GM18870 (cell line): ENCODE measurements around the gene SMIM44.
"Not testable (repeated sequence)": the region's sequence is repeated elsewhere in the genome, so short reads cannot be mapped to it uniquely, and the experiment has no call there.

ENCODE experiments used
- ATAC-seq: cut with Tn5 transposase; IDR thresholded peaks from one replicate; pipeline ENCODE4 v1.9.1; 2021; ENCODE audit warnings: moderate library complexity; ENCODE audit not compliant: unreplicated experiment

The SMIM44 gene

DNA sequence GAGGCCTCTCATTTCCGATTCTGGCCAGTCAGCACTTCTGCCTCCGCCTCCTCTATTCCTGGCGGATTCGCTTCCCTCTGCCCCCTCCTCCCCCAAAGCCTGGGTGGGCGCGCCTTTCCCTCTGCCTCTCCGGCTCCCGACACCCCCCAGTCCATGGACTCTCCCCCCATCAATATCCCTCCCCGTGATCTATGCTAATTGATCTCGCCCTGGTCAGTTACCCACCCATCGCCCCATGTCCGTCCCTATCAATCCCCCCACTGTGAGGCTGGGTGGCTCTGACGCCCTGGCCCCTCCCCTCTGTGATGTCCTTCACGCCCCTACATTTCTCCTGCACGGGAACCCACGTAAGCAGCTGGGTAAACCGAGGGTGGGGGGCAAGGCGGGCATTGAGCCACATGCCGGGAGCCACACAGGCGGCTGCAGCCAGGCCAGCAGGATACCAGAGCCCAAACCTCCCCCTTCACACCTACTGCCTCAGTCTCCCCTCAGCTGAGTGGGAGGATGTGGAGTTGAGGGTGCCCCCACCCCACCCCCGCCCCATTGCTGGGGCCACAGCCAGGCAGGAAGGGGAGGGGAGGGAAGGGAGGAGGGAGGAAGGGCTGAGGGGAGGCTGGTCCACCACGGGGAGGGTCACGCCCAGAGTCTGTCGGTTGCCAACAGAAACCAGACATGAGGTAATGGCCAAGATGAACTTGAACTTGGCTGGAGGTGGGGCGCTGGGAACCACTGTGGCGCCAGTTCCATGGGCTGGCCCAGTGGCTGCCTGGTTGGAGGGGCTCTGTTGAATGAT lies 24.0 kb downstream of the SMIM44 start:
- no peak for ATAC-seq

DNA sequence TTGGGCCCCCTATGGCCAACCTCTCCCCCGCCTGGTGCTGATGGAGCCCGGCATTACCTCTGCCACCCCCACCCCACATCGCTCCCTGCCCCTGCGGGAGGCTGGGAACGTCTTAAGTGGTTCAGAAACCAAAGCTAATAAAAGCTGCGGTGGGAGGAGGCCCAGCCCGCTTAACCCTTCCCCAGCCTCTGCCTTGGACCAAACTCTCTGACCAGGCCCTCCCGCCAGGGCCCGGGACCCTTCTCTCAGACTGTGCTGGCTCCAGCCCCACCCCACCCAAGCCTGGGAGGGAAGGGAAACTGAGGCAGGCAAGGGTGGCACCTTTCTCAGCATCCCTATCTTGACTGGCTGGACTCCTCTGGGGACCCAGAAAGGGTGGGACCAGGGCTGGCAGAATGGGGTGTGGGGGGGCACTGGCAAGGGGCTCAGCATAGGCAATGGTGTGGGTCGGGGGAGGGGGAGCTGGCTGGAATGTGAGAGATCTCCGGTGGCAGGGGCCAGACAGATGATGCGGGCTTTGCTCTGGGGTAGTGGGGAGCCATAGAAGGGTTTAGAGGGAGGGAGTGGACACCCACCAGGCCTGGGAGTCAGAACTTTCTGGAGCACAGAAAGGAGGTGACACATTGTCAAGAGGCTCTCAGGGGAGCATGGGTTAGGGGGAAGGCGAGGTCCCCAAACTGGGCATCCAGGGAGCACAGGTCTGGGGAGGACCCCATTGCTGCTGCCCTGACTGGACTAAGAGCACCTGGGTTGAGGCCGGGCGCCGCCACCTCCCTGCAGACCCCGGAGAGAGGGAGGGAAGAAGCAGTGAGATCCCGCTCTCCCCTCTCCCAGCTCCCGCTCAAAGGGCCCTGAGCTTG lies 24.8 kb downstream of the SMIM44 start:
- no peak for ATAC-seq

DNA sequence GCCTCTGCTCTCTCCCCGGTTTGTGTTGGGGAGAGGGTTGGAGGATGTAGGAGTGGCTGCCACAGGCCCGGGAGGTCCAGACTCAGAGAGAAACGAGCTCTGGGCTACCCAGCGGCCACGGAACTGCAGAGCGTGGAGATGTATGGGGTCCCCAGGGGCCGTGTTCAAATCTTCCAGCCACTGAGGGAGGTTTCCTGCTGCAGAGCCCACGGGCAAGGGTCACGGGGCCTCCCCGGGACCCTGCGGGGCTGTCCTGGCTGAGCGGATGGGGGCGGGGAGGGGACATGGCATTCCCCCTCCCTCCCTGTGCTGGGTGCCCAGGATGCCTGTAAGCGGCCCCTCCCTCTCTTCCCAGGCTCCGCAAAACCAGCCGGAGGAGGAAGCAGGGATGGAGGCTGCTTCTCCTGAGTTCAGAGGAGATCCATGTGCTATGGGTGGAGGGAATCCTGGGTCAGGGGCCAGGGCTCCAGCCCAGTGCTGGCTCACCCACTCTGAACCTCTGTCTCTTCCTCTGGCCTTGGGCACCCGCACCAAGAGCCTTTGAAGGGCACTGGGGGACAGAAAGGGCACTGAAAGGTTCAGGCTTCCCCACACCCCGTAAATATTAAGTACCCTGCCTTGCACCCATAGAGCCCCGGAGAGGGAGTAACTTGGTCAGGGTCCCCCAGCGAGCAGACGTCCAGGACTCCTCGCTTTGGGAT lies 25.6 kb downstream of the SMIM44 start:
- no peak for ATAC-seq

DNA sequence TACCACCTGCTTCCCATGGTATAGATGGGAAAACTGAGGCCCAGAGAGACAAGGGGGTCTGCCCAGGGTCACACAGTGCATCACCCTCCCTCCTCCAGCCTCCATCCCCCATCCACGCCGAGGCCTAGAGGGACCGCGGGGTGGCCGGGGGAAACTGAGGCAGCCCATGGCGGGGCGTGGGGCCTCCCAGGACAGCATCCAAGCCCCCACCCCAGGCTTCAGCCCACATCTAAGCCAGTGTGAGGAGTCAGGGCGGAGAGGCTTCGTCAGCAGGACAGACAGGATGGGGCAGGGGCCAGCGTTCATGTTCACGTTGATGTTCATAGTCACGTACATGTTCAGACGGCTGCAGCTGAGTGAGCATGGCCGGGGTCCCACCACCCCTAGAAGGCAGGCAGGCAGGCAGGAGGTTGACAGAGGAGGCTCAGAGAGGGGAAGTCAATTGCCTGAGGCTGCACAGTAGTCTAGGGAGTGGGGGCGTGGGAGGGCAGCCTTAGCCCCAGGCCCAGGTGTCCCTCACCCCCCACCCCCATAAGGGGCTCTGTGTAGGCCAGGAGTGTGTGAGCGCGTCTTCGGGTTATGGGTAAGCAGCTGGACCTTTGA lies 26.2 kb downstream of the SMIM44 start:
- ATAC-seq, result no peak

DNA sequence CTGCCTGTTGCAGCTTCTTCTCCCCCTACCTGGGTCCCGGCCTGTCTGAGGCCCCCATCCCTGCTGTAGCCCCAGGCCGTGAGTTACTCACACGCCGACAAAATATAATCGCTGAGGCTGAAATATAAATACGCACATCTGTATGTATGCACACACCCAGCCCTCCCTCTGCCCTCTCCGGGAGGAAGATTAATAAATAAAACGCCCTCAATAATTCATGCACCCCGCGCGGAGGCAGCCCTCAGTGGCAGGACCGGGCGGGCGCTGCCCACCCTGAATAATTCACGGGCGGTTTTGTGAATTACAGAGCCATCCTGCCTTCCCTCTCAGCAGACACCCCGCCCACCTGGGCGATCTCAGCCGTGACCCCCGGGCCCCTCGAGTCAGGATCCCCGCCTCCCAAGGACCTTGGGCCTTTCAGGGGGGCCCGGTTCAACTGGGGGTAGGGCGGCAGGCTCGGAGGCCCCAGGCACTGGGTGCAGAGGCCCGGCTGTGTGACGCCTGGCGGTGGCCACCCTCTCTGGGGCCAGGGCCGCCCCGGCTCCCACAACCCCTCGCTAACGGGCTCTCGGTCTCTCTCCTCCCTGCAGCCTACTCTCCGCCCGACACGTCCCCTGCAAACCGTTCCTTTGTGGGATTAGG lies 27.2 kb downstream of the SMIM44 start:
- no peak for ATAC-seq

DNA sequence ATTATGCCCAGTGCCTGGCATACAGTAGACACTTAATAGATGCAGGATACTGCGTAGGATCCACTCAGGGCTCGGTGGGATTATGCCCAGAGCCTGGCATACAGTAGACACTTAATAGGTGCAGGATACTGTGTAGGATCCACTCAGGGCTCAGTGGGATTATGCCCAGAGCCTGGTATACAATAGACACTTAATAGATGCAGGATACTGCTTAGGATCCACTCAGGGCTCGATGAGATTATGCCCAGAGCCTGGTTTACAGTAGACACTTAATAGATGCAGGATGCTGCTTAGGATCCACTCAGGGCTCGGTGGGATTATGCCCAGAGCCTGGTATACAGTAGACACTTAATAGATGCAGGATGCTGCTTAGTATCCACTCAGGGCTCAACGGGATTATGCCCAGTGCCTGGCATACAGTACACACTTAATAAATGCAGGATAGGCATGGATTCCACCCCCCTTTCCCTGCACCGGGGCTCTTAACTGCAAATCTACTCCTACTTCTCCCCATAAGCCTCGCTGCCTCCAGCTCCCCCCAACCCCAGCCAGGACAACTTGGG lies 27.8 kb downstream of the SMIM44 start:
- no peak for ATAC-seq

DNA sequence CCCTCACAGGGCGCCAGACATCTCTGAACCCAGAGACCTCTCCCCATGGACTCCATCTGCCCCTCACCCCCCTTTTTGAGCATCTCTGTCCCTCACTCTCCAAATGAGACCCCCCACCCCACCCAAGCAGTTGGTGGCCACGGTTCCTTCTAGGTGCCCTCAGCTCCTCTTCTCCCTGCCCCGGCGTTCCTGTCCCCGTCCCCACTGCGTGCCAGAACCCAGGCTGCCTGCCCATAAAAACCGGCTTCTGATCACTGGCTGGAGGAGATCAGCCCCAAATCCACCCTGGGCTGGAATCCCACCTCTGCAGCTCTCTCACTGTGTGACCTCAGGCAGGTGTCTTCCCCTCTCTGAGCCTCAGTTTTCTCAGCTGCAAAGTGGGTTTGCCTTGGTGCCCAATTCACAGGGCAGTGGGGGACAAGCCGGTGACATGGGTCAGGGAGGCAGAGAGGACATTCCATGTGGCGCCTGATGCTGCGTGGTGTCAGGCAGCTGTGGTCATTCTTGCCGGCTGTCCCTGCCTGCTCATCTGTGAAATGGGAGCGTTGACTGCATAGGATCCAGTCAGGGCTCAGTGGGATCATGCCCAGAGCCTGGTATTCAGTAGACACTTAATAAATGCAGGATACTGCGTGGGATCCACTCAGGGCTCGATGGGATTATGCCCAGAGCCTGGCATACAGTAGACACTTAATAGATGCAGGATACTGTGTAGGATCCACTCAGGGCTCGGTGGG lies 28.4 kb downstream of the SMIM44 start:
- no peak for ATAC-seq

DNA sequence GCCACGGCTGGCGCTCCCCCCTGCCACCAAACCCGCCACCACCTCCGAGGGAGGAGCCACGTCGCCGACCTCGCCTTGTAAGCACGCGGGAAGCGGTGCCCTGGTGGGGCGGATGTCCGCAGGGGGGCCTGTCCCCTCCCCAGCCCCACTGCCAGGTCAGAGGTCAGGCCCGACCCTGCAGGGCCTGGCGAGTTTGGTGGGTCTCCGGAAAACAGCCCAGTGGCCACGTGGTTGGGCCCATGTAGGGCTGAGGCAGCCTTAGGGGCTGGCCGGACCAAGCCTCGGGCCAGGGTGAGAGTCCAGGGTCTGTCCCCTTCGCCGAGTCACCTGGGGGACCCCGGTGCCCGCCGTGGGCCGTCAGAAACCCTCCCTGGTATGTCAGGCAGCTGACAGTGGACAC lies 29.4 kb downstream of the SMIM44 start:
- ATAC-seq, result no peak

DNA sequence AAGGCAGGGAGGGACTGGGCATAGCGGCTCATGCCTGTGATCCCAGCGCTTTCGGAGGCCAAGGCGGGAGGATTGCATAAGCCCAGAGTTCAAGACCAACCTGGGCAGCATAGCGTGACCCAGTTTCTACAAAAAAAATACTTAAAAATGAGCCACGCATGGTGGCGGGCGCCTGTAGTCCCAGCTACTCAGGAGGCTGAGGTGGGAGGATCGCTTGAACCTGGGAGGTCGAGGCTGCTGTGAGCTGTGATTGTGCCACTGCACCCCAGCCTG lies 30.4 kb downstream of the SMIM44 start:
- ATAC-seq, result not testable (repeated sequence)

DNA sequence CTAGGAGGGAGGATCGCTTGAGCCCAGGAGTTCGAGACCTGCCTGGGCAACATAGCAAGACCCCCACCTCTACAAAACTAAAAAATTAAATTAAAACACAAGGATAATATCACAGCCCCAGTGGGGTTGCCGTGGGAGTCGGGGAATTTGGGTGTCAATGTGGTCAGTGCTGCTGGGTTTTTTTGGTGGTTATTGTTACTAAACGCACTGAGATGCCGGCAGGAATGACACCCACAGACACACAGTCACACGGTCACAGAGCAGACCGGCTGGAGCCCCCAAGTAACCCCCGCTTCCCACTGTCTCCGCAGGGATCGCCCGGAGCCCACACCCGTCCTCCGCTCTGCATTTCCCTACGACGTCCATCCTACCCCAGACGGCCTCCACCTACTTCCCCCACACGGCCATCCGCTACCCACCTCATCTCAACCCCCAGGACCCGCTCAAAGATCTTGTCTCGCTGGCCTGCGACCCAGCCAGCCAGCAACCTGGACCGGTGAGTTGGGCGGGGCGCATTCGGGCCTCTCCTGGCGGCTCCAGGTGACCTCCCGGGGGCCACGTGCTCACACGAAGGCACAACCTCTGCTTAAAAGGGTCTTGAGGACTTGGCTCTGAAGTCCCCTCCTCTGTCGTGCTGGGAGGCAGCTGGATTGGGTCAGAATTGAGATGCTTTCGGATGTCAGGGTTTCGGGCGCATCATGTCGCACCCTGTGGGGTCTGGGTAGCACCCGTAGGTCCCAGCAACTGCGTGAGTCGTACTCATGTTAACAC lies 30.9 kb downstream of the SMIM44 start:
- no peak for ATAC-seq

DNA sequence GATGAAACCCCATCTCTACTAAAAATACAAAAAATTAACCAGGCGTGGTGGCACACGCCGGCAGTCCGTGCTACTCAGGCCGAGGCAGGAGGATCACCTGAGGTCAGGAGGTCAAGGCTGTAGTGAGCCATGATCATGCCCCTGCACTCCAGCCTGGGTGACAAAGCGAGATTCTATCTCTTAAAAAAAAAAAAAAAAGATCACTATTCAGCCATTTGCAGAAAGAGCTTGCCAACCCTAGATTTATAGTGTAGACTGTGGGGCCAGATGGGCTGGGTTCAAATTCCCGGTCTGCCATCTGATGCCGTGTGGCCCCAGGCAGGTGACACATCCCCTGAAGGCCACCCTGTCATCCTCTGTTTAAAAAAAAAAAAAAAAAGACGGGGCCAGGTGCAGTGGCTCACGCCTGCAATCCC lies 31.8 kb downstream of the SMIM44 start:
- no peak for ATAC-seq

DNA sequence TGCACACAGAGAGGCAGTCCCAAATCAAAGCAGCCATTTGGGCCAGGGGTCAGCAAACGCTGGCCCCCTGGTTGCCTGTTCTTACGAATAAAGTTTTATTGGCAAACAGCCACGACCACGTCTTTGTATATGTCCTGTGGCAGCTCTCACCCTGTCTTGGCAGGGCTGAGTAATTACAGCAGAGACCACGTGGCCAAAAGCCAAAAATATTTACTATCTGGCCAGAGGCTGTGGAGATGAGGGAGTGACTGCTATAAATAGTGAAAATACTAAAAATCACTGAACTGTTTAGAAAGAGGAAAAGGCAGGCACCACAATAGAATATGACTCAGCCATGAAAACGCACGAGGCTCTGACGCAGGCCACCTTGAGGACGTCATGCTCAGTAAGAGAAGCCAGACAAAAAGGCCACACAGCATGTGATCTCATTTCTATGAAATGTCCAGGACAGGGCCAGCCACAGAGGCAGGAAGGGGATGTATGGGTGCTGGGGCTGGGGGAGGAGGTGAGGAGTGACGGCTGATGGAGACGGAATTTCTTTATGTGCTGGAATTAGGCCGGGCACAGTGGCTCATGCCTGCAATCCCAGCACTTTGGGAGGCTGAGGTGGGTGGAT lies 32.3 kb downstream of the SMIM44 start:
- no peak for ATAC-seq

DNA sequence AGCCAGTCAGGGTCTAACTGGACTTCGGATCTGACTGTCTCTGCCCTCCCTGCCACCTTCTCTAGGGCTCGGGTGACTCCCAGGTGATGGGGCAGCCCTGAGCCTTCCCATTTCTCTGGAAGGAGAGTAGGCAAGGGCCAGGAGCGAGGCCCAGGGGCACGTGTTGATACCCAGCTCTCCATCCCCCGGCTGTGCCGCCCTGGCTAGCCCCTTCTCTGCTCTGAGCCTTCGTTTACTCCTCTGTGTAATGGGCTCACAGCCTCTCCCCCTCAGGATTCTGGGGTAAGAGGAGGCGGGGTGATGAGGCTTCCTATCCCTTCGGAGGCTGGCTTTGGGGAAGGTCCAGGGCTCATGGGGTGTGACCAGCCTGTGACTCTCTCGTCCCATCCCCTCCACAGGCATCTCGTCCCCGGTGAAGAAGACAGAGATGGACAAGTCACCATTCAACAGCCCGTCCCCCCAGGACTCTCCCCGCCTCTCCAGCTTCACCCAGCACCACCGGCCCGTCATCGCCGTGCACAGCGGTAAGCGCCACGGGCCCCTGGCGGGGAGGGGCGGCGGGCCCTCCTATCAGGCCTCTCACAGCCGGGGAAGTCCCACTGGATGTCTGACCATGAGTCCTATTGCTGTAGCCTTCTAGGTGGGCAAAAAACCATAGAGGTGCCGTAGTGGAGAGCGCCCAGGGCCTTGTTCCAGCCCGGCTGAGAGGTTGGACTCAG lies 34.5 kb downstream of the SMIM44 start:
- no peak for ATAC-seq

DNA sequence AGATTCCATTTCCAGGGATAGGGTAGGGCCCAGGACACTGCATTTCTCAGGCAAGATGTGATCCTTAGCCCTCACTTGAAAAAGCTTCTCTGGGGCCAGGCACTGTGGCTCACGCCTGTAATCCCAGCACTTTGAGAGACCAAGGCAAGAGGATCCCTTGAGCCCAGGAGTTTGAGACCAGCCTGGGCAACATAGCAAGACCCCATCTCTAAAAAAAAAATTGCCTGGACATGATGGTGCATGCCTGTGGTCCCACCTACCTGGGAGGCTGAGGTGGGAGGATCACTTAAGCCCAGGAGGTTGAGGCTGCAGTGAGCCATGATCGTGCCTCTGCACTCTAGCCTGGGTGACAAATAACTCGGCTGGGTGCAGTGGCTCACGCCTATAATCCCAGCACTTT lies 36.6 kb downstream of the SMIM44 start:
- not testable (repeated sequence) for ATAC-seq

DNA sequence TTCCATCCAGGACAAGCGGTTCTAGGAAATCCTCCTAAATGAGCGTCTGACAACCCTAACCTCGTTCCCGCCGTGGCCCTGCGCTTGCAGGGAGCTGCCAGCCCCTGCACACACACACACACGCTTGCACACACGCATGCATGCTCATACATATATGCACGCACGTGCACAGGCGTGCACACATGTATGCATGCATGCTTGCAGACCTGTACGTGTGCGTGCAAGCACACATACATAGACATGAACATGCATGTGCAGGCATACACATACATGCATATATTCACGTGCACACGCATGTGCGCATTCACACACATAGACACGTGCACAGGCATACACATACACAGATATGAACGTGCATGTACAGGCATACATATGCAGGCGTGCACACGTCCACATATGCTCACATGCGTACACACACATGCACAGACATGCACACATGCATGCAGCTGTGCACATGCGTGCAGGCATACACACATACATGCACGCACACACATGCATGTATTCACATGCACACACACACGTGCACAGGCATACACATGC lies 38.5 kb downstream of the SMIM44 start:
- no peak for ATAC-seq

DNA sequence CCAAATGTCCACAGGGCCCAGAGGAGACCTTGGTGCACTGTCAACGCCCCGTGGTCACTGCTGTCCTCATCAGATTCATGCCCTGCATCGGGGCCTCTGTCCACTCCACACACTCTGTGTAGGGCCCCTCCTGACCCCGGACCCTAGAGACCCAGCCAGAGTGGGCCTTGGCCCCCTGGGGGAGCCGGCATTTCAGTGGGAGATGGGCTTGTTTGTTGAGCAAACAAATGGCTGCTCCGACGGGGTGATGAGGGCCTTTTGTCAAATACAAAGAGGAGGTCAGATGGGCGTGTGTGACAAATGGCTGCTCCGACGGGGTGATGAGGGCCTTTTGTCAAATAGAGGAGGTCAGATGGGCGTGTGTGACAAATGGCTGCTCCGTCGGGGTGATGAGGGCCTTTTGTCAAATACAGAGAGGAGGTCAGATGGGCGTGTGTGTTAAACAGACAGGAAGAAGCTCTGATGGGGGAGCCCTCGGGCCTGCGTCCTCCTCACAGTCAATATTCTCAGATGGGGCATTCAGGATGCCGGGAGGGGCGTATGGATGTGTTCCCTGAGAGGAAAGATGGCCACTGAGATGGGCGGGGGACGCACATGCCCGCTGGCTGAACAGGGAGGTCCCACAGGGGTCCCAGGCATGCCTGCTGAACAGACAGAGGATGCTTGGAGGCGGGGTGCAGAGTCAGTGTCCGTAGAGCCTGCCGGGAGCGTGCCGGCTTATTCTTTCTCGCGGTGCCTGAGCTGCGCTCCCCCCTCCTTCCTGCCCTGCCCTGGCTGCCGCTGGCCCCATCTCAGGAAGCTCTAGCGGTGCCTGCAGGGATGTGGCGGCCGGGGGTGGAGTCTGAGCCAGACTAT lies 39.2 kb downstream of the SMIM44 start:
- no peak for ATAC-seq

DNA sequence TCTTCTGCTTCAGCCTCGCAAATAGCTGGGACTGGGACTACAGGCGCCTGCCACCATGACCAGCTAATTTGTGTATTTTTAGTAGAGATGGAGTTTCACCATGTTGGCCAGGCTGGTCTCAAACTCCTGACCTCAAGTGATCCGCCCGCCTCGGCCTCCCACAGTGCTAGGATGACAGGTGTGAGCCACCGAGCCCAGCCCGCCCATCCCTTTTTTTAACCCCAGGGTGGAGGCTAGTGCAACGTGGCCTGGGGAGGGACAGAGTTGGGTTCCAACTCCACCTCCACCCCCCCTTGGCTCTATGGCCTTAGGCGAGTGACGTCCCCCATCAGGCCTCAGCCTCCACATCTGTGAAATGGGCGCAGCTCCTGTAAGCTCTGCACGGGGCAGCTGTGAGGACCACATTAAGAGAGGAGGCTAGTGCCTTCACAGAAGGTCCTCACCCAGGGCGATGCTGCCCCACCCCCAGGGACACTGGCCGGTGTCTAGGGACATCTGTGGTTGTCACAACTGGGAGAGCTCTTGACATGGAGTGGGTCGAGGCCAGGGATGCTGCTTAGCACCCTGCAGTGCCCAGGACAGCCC lies 40.7 kb downstream of the SMIM44 start:
- ATAC-seq, result no peak
